Measurements from ENCODE around the gene GAS7.
A peak's percentile ranks its signal among the peaks of the same experiment; 100 is the strongest.

The GAS7 gene

GRCh38 chr17:9905902-9906301 lies 292.5 kb downstream of the GAS7 start:
- peak; percentile 35 for DNase-seq

- no peak for DNase-seq
Observed at GRCh38 chr17:9905078-9905415, 293.4 kb downstream of the GAS7 start, which contains the start of gene RCVRN. Gene RCVRN (minus strand): TSS chr17:9905271. CDS start chr17:9905180, 91 bp downstream.

GRCh38 chr17:9904277-9905077 lies 293.9 kb downstream of the GAS7 start:
- no peak for DNase-seq

GRCh38 chr17:9902120-9902519 lies 296.3 kb downstream of the GAS7 start:
- DNase-seq = no peak

GRCh38 chr17:9900784-9901183 lies 297.6 kb downstream of the GAS7 start:
- no peak for DNase-seq

GRCh38 chr17:9900044-9900594 lies 298.3 kb downstream of the GAS7 start:
- DNase-seq = no peak

GRCh38 chr17:9899280-9900043 lies 298.9 kb downstream of the GAS7 start:
- DNase-seq = no peak

GRCh38 chr17:9898812-9899211 lies 299.6 kb downstream of the GAS7 start:
- no peak for DNase-seq

GRCh38 chr17:9897372-9897968 lies 300.9 kb downstream of the GAS7 start:
- no peak for DNase-seq

GRCh38 chr17:9895923-9896322 lies 302.5 kb downstream of the GAS7 start:
- DNase-seq = no peak

- no peak for DNase-seq
Observed at GRCh38 chr17:9894231-9894630, 304.2 kb downstream of the GAS7 start.

GRCh38 chr17:9893411-9894012 lies 304.9 kb downstream of the GAS7 start:
- no peak for DNase-seq

GRCh38 chr17:9890124-9890523 lies 308.3 kb downstream of the GAS7 start:
- DNase-seq = peak; percentile 10

- DNase-seq = no peak
Observed at GRCh38 chr17:9887508-9887907, 310.9 kb downstream of the GAS7 start.

- no peak for DNase-seq
Observed at GRCh38 chr17:9886141-9886930, 312.1 kb downstream of the GAS7 start.

GRCh38 chr17:9883451-9883850 lies 315.0 kb downstream of the GAS7 start:
- DNase-seq = no peak

- no peak for DNase-seq
Observed at GRCh38 chr17:9880582-9880999, 317.8 kb downstream of the GAS7 start.

- DNase-seq = no peak
Observed at GRCh38 chr17:9878786-9879525, 319.4 kb downstream of the GAS7 start.

- no peak for DNase-seq
Observed at GRCh38 chr17:9878356-9878755, 320.1 kb downstream of the GAS7 start.

GRCh38 chr17:9875441-9875840 lies 323.0 kb downstream of the GAS7 start:
- DNase-seq = no peak

- no peak for DNase-seq
Observed at GRCh38 chr17:9874722-9875121, 323.7 kb downstream of the GAS7 start.

GRCh38 chr17:9872852-9873251 lies 325.6 kb downstream of the GAS7 start:
- no peak for DNase-seq

Data from RPMI8226 (cell line).